SK-N-SH (cell line): ENCODE data around the gene GPR85.

Experiments
- ELF1 ChIP-seq: IDR thresholded peaks from 2 replicates; pipeline ENCODE4 v1.4.0; 2012
- JUND ChIP-seq: IDR thresholded peaks from 2 replicates; pipeline ENCODE4 v1.4.0; 2012
- SMC3 ChIP-seq: IDR thresholded peaks from 2 replicates; pipeline ENCODE4 v1.6.1; 2012; ENCODE audit warnings: low read depth, low read length, improper control_type of control experiment
- TF ChIP-seq, protein P1 (sequence below): fragments of 200-600 bp; sonication (generic); IDR thresholded peaks from 2 replicates; pipeline ENCODE4 v1.6.1; 2017; ENCODE audit warnings: antibody characterized with exemption, mild to moderate bottlenecking, moderate library complexity
- TF ChIP-seq, protein P2 (sequence below): fragments of 150-350 bp; IDR thresholded peaks from 2 replicates; pipeline ENCODE4 v1.6.1; 2017; ENCODE audit warnings: antibody characterized with exemption, low read length, low read depth, borderline replicate concordance

DNA sequence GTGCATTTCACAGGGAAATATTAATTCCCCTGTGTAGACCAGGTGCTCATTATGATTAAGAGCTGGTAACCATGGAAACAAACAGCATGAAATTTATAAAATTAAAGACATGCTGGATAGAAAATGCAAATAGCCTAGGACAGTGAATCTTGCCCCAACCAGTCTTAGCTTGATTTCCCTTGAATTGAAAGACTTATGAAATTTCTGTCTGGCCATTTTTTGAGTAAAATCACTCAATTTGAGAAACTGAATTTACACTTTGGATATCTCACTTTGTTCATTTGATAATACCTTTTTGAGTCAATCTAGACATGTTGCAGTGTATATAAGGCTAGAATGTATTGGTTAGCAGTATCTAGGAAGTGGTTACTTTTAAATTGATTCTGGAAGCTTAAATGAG is 36.1 kb upstream of the GPR85 start:
- TF ChIP-seq ELF1 (no peak), JUND (no peak), SMC3 (no peak)
- TF ChIP-seq, protein P1, sequence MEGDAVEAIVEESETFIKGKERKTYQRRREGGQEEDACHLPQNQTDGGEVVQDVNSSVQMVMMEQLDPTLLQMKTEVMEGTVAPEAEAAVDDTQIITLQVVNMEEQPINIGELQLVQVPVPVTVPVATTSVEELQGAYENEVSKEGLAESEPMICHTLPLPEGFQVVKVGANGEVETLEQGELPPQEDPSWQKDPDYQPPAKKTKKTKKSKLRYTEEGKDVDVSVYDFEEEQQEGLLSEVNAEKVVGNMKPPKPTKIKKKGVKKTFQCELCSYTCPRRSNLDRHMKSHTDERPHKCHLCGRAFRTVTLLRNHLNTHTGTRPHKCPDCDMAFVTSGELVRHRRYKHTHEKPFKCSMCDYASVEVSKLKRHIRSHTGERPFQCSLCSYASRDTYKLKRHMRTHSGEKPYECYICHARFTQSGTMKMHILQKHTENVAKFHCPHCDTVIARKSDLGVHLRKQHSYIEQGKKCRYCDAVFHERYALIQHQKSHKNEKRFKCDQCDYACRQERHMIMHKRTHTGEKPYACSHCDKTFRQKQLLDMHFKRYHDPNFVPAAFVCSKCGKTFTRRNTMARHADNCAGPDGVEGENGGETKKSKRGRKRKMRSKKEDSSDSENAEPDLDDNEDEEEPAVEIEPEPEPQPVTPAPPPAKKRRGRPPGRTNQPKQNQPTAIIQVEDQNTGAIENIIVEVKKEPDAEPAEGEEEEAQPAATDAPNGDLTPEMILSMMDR: no peak
- TF ChIP-seq, protein P2, sequence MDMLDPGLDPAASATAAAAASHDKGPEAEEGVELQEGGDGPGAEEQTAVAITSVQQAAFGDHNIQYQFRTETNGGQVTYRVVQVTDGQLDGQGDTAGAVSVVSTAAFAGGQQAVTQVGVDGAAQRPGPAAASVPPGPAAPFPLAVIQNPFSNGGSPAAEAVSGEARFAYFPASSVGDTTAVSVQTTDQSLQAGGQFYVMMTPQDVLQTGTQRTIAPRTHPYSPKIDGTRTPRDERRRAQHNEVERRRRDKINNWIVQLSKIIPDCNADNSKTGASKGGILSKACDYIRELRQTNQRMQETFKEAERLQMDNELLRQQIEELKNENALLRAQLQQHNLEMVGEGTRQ: no peak
